CD4-positive, alpha-beta T cell treated with Interleukin-10 for 1 hour (primary cell): Measurements from ENCODE around the gene GAD1.
A peak's percentile ranks its signal among the peaks of the same experiment; 100 is the strongest.

Source experiments
- DNase-seq: peaks from one replicate; pipeline ENCODE4 v3.0.0-alpha.2; 2020

The GAD1 gene

DNA sequence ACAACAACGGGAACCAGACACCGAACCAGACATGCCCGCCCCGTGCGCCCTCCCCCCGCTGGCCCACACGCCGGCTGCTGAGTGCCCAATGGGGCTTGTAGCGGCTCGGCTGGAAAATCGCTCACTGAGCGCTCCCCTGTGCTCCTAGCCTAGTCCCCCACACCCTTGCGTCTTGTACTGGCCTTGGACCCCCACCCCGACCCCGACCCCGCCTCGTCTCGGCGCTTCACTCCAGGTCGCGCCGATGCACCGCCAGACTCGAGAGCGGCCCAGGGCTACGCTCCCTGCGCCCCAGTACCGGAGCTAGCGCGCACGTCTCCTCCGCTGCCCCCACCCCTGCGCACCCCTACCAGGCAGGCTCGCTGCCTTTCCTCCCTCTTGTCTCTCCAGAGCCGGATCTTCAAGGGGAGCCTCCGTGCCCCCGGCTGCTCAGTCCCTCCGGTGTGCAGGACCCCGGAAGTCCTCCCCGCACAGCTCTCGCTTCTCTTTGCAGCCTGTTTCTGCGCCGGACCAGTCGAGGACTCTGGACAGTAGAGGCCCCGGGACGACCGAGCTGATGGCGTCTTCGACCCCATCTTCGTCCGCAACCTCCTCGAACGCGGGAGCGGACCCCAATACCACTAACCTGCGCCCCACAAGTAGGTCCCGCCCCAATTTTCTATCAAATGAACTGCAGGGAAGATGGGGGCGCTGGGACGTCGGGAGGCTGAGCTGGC lies 1.5 kb downstream of the GAD1 start:
- DNase-seq, result no peak

DNA sequence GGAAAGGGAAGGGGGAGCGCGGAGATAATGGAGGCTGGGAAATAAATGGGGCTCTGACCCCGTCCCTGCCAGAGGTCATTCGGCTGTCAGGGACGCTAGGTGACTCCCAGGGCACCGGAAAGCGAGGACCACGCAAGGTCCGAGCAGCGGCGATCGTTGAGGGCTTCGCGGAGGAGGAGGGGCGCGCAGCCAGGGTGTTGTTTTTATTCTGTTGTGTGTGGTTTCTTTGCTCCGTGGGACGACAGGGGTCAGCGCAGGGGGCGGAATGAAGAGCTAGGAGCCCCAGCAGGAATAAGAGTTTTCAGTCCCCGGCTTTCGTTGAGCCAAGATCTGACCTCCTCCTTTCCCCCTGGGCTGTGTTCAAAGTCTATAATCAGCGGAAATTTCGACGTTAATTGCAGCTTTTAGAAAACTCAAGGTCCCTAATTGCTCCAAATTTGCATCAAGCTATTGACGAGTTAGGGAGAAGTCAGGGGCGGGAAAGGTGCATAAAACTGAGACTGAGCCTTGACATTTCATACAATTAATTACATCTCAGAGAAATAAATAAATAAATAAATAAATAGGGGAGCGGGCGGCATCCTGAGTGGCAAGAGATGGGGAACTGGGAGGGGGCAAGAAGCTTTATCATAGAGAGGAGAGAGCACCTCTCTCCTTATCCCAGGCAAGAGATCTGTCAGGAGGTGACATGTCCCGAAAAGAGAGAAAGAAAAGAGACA lies 2.2 kb downstream of the GAD1 start:
- no peak for DNase-seq

DNA sequence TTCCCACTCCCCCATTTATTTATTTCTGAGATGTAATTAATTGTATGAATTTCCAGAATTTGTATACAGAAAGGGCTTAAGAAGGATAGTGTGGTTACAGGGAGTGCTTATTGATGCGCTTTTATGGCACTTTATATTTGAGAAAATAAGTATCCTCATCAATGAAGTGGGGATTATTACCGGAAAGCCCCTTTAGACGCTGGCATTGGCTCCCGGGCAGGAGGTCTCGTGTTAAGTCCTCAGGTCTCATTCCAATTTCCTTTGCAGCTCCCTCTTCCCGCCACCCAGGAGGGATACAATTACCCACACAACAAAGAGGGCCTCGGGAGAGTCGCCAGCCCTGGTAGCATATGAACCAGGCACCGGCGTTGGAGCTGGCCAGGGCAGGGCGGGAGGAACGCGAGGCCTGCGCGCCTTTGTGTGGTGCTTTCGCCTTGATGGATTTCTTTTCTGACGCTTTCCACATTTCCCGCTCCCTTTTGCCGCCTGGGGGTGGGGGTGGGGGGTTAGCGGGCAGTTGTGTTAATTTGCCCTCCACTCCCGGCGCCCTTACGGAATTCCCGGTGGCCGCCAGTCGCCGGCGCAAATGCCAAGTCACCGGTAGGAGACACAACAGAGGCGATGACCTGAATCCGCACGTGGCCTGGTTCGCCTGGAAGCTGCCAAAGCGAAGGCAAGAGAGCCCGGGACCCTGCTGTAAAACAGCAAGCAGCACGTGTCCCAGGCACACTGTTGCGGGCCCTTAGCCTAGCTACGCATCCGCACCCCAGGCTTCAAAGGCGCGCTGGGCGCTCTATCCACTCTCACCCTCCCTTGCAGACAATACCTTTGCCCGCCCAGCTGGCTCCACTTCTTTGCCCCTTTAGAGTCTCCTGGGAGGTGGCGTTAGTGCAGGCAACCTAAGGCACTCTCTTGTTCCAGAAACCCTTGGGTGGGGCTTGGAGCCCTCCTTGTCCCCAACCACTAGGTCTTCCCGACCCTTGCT lies 3.3 kb downstream of the GAD1 start:
- DNase-seq, result no peak

- DNase-seq, result peak; percentile 65
These were observed 4.3 kb downstream of the GAD1 start for GRCh38 chr2:170820757-170821530.

GRCh38 chr2:170821531-170822289 lies 5.0 kb downstream of the GAD1 start:
- no peak for DNase-seq

DNA sequence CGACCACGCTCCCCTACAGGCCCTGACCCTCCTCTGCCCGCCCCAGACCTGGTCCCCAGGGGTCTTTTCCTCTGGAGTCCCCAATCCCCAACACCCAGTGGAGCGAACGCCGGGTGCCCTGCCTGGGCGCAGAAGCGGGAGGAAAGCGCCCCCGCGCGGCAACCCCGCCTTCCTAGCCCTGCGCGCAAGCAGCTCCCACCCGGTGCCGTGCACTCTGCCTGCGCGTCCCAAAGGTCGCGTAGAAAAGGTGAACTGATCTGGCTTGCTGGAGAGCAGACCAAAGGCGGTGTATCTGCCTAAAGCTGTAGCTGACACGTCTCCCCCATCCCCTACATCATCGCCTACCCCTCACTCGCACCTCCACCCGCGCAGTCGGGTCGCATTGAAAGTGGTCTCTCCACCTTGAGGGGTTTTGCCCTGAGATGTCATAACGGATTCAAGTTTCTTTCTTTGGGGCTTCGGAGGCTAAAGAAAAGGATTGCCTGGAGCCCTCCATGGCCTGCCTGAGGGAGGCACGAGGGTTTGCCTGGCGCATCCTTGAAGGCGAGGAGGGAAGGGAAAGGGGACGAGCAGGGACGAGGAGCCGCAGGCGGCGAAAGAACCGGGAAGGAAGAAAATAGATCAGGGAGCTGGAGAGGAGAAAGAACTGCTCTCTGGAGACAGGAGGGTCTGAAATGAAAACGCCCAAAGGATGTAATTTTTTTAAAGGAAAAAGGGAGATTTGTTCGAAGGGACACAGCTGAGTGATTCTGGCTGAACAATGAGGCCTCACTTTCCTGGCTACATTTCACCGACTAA lies 5.8 kb downstream of the GAD1 start:
- DNase-seq, result no peak

GRCh38 chr2:170823088-170823897 lies 6.6 kb downstream of the GAD1 start:
- DNase-seq, result no peak

DNA sequence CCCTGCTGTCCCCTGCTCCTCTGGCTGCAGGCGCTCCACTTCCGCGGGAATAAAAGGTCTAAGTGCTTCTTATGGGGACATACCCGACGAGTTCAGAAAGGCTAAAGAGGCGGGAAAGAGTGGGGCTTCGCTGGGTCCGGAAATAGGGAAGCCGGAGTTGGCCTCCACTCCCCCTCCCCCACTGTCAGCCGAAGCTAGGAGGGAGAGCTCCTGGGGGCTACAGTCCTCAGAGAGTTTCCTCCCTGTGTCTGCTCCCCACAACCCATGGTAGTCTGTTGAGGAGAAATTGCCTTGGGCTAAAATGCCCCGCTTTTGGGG lies 7.2 kb downstream of the GAD1 start:
- no peak for DNase-seq

DNA sequence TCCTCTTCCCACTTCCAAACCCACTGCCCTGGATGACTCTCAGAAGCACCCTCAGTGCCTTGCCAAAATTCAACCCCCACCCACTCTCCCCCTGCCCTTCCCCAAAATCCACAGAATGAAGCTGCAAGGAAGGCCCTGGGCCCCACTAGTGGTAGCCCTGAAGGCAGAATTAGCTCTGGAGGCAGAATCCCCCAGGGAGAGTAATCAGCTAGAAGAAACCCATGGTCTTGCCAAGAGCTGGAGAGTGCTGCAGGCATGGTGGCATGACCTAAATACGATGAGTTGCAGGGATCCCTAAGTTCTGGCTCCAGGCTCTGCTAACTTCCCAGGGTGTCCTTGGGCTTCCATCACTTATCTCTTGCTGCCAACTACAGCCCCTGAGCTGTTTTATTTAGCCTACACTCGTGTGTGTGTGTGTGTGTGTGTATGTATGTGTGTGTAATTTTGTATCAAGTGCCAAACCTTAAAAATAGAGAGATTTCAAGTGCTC lies 7.9 kb downstream of the GAD1 start:
- no peak for DNase-seq

- DNase-seq, result no peak
These were observed 11.3 kb downstream of the GAD1 start for GRCh38 chr2:170827841-170828532.

GRCh38 chr2:170828533-170828916 lies 11.8 kb downstream of the GAD1 start:
- DNase-seq, result no peak

DNA sequence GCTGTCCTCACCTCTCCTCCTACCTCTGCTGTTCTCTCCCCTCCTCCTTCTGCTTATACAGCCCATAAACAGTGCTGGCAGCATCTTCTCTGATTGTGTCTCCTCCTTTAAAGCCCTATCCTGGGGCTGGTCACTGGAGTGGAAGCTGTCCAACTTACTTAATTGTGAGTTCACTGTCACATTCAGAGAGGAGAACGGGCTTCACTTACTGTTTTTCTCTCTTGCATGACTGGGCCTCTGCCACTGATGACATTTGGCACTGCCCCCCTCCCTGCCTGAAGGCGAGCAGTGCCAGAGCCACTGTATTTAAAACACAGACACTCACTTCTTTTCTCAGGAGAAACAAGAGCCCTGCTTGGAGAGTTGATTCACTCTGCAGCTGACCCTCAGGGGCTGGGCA lies 12.3 kb downstream of the GAD1 start:
- DNase-seq, result no peak

- DNase-seq, result no peak
These were observed 13.5 kb downstream of the GAD1 start for GRCh38 chr2:170830166-170830565.

DNA sequence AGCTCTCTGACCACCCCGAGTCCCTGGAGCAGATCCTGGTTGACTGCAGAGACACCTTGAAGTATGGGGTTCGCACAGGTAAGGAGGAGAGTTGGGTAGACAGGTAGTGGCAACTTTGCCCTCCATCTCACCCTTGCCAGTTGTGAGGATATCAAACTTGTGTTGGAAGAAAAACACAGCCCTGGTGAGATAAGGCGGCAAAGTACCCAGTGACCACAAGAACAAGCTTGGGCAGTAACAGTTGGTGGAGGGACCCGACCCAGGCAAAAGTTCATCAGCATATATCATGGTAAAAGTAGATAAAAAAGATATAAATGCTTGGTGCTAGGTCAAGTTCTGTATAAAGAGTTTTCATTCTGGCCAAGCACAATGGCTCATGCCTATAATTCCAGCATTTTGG lies 14.4 kb downstream of the GAD1 start:
- DNase-seq, result no peak

DNA sequence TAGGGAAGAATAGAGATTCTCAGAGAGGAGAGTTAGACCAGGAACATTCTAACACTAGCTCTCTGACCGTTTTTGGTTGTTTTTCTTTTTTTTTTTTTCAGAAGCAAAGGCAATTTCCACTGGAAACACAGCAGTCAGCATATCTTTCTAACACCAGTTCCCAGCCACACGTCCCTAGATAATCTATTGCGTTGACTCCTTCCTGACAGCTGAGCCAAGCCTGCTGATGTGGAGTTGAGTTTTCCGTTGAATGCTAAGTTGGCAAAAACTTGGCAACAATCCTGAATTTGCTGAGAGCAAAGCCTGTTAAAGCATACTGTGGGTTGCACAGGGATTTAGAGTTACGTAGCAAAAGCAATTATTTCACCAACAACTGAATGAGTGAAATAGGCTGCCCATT lies 19.3 kb downstream of the GAD1 start:
- DNase-seq, result no peak

- DNase-seq, result no peak
These were observed 24.1 kb downstream of the GAD1 start for GRCh38 chr2:170840717-170841210.

- no peak for DNase-seq
These were observed 26.1 kb downstream of the GAD1 start for GRCh38 chr2:170842785-170843184.

GRCh38 chr2:170843656-170844055 lies 27.0 kb downstream of the GAD1 start:
- peak; percentile 7 for DNase-seq

- no peak for DNase-seq
These were observed 28.7 kb downstream of the GAD1 start for GRCh38 chr2:170845343-170845742.
